ENCODE results near the gene ANKH.

ANKH gene

DNA sequence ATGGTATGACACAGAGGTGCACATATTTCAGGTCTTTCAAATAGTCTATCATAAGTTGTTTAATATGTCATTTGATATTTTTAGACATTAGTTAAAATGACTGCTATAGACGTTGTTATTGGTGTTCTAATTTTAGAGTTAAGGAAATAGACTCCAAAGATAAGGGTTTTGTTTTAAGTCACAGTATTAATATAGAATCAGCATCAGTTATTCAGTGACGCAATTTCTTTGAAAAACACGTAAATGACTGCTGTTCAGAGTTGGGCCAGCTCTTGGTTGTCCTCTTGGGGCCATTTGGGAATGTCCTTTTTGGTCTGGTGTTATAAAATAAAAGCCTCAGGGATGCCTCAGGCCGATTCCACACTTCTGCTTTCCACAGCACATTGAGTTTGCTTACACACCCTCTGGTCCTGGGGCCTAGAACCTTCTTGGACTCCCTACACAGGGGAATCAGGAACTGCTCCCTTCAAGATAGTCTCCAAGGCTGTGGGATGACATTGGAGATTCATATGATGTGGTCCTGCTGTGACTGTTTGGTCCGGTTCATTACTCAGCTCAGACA lies 192.7 kb downstream of the ANKH start:
- no peak for DNase-seq

DNA sequence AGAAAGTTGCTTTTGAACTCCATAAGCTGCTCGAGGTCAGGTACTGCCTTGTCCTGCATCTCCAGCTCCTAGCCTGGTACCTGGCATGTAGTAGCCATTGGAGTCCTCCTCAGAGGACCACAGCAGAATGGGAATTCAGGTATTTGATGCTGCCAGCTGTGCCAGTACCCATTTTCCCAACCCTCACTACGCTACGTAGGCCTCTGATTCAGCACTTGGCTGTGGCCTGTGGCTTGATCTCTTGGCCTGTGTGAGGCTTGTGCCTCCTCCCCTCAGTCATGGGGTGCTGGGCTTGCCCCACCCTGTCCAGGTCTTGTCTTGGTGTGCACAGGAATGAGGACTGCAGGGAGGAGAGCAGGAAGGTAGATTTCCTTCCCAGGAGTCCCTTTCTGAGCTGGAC lies 195.3 kb downstream of the ANKH start:
- no peak for DNase-seq

DNA sequence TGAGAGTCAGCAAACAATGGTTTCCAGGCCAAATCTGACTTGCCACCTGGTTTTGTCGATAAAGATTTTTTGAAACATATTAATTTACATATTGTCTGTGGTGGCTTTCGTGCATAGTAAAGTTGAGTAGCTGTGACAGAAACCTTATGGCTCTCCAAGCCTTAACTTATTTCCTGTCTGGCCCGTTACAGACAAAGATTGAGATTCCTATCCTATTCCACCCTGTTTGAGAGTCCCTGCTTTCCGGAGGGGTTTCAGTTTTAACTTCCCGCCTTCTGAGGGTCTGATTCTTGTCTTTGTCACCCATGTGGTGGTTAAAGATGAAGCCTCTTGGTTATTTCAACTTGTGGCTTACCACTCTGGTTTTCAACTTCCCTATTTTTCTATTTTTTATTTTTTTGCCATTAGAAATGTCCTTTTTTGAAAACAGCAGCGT lies 195.7 kb downstream of the ANKH start:
- no peak for DNase-seq

DNA sequence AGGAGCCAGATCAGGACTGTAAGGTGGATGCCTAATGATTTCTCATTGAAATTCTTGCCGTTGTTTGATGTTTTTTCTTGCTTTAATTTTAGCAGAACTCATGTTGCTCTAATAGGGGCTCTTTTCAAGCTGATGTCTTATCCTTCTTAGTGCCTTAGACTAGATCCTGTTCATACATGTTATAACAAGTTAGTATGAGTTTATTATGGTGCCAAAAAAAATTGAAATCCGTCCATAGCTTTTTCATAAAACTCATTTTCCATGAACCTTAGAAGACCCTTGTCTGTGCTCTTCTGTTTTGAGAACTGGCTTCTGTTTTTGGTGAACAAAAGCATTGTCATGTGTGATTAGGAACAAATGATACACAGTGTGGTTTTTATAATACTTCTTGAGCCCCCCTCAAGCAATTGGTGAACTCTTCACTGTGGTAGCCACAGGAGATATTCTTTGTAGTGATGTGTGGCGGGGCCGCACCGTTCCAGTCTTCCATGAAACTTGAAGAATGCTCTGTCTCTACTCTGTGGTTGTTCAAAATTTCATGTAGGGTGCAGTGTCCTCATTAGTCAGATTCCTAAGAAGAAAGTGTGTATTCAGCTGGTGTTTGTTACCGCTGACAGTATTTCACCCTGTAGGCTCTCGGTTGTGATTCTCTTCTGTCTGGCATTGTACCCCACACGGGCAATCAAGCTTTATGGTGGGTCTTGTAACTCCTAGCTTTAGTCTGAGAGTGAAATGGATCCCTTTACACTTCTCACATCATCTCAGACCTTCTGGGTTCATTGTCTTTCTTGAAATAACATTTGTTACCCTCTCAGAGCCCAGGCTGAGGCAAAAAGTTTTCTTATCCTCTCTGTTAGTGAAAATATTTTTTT lies 196.4 kb downstream of the ANKH start:
- no peak for DNase-seq

DNA sequence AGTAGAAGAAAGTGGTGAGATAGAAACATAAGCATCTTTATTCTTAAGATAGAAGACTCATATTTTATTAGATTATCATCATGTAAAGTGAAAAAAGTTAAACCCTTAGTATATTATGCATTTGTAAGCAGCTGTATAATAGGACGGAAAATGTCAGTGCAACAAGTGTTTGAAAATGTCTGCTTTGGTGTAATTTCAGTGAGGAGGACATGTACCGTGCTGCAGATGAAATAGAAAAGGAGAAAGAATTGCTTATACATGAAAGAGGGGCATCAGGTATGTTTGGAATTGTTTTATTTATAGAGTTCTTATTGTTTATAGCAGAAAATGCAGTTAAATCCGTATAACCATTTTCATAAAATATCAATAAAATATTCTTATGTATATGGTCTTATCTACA lies 198.1 kb downstream of the ANKH start:
- DNase-seq, result no peak

DNA sequence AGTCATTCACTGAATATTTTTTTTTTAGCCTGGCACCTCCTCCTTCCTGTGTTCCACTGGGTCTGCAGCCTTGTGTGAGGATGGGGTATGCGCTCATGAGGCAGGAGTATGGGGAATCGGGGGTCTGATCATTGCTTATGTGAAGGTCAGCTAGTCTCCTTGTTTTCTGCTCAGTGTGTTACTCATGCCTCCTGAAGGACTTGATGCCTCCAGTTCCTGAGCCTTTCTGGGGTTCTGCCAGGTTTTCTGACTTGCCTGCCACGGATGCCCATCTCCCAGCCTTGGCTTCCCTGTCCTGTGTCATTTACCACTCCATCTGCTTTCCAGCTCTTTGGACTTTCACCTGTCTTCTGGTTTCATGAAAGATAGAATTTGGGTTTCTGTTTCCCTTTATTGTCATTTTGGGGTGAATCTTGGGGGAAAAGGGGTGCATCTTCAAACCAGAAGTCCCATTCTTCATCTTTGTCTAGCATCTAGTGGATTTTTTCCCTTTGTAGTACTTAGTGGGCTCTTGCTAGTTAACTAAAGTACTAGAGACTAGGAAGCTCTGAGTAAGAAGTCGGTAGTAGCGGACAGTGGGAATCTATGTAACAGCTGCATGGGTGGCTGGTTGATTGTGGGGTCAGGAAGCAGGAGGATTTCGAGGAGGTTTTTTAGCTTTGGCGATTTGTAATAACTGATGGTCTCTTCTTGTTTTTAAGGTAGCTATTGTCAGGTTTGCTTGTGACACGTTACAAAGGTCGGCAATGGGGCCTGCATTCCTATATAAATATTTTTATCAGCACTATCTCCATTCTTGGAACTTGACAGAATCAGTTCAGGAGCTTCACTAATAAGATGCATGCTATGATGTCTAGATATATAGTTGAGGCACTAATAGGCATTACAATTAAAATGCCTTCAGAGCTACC lies 198.8 kb downstream of the ANKH start:
- DNase-seq, result peak; percentile 15

DNA sequence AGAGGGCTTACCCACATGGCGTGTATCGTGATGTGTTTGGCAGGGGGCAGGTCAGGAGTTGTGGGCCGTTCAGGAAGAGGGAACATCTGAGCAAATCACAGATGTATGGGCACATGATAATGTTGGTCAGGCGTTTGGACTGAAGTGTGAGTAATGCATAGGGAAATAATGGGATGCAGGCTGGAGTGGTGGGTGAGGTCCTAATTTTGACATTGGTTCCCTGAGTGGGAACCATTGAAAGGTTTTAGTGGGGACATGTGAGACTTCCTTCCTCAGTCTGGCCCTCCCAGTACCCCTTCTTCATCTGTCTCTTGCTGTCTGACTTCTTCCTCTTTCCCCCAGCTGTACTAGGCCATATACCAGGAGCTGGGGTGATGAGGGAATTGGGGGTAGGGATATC lies 199.5 kb downstream of the ANKH start:
- DNase-seq, result no peak

DNA sequence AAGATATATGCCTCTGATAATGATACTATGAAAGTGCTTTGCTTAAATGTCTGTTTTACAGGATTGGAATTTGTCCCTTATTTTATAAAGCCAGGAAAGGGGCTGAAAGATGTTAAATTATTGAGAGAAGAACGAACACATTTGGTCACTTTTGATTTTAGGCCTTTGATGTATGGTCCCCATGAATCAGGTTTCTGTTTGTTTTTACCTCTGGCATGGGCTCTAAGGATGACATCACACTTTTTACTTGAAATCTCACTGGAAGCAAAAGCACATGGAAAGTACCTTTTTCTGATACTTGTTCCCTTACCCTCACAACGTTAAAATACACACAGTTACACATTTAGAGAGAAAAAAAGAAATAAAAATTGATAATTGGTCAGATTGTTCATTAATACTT lies 200.2 kb downstream of the ANKH start:
- DNase-seq, result peak; percentile 40

DNA sequence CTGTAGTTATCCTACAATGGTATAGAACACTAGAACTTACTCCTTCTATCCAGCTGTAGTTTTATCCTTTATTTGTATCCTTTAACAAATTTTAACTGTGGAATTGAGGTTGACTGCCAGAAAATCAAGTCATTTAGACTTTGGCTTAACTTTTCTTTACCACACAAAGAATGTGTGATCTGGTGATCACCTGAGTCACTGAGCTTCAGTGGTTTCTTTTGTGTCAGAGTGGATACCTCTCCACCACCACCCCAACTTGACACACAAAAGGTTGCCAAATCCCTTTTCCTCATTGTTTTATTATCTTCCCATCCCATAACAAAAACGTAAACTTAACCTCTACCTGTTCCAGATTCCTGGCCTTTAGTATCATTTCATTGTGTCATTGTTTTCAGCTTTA lies 201.6 kb downstream of the ANKH start:
- DNase-seq, result no peak

DNA sequence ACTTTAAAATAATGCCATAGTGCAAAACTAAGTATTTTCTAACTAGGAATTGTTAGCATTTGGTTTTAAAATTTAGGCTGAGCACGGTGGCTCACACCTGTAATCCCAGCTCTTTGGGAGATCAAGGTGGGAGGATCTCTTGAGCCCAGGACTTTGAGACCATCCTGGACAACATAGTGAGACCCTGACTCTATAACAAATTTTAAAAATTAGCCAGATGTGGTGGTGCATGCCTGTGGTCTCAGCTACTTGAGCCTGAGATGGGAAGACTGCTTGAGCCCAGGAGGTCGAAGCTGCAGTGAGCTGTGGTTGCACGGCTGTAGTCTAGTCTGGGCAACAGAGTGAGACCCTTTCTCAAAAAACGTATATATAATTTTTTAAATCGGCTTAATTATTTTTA lies 202.2 kb downstream of the ANKH start:
- no peak for DNase-seq

DNA sequence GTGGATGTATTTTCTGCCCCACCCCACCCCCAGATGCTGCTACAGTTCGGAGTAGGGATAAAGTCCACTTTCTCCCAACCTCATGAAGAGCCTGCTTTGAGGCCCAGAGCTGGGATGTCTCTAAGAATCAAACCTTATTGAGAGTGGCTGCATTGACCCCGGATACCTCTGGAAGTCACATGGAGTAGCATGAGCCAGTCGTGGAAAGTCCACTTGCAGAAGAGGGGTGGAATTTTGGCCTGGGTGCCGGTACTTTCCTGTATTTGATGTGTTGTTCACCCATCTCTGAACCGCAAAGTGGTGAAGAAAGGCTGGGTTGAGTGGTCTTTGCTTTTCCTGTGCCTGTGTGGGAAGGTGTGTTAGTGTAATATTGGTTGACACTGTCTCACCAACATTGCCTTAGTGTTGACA lies 203.4 kb downstream of the ANKH start:
- DNase-seq, result no peak

DNA sequence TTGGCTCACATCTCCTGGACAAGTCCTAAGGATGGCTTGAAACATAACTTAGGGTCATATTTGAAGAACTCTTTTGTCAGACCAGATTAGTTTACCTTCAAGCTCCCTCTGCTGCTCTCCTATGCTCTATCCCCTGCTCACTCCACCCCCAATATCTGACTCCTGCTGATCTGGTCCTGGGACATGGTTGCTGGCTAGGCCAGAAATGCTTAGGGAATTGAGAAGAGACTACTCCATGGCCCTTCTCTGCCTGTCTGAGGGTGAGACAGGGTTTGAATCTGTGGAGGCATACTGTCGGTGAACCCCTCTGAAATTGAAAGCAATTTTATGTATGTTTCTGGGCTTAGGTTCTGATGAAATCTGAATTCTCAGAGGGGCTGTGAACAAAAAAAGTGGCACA lies 203.8 kb downstream of the ANKH start:
- no peak for DNase-seq

DNA sequence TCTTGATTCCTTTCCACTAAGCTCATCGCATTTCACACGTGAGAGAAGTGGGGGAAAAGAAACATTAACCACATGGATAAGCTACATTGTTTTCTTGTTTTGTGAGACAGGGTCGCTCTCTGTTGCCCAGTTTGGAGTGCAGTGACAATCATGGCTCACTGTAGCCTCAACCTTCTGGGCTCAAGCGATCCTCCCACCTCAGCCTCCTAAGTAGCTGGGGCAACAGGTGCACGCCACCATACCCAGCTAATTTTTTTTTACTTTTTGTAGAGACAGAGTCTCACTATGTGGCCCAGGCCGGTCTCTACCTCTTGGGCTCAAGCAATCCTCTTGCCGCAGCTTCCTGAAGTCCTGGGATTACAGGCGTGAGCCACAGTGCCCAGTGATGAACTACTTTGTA lies 204.3 kb downstream of the ANKH start:
- DNase-seq, result no peak

DNA sequence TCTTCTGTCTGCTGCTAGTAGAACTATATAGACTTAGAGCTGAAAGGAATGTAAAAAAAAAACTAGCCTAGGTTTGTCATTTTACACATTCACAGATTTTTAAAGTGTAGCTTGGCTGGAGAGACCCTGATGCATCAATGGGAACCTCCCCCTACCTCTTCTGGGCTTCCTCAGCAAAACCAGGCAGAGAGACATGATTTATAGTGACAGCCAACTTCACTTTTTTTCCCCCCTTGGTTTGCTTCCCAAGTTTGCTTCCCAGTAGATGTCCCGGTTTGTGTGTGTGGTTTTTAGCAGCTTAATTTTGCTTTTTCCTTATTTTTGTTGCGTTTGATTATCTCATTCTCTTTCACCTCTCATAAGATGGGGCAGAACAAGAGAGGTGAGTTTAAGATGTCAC lies 205.2 kb downstream of the ANKH start:
- DNase-seq, result no peak

DNA sequence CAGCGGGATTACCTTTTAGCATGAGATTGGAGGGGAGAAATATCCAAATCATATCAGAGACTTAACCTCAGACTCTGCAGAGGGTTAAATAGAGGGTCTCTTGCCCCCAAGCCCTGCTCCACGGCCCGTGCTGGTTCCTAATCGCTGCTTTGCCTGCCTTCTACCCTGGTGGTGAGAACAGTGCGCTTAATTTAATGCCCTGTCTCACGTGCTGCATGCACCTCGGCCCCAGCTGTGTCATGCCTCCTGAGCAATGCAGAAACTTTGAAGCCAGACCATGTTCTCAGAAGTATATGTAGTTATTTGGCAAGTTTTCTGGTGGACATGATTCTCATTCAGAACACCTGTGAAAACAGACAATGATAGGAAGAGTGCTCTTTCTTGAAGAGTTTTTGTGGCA lies 205.6 kb downstream of the ANKH start:
- DNase-seq, result peak; percentile 71

DNA sequence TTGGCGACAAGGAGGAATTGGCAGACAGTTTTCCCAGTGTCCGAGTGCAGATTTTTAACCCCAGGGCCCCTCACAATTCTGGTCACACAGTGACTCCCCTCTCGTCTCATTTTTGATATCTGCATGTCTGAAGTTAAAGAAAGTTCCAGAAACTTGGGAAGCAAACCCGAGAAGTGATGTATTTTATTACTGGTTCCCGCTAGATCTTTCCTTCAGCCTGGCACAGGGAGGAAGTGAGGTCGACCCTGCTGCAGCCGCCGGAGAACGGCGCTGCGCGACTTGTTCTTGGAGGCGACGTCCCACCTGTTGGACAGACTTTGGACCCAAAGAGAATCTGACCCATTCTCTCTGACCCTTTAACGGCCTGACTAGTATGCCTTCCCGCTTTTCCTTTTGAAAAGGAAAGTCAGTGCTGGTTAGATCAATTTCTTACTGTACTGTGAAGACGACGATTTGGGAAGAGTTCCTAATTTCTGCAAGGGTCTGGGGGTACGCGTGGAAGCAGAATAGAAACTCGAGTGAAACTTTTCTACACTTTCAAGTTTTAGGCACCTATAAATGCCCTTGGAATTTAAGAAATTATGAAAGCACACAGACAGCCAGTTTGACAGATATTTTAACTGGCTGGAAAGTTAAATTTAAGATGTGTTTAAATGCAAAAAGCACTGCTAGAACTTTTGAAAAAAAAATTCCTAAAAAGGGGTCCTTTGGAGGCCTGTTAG lies 206.3 kb downstream of the ANKH start:
- peak; percentile 73 for DNase-seq

DNA sequence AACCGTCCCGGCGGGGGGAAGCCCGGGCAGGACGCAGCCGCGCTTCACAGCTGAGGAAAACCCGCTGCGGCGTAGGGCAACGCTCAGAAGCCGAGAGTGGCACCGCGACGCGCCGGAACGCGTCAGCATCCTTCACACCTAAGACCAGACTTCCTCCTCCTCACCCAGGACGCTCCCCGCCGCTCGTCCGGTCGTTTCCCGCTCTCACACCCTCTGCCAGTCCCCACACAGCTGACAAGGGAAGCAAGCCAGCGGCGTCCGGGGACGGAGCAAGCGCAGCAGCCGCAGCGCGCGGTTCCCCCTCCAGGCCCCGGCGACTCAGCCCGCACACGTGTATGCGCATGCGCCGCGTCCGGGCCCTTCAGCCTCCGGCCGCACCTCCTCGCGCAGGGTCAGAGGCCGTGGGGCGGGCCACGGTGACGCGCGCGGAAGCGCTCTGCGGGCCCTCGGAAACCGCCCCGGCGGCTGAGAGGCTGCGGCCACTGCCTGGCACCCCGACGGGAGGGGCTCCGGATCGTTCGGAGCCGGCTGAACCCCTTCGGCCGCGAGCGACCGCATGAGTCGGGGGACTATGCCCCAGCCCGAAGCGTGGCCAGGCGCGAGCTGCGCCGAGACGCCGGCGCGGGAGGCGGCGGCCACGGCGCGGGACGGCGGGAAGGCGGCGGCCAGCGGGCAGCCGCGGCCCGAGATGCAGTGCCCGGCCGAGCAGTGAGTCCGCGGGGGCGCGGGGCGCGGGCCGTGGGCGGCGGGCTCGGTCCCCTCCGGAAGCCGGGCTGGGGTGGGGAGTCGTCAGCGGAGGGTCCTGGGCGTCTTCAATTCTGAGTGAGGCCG lies 207.1 kb downstream of the ANKH start, which contains the start of gene OTULIN:
TSS of gene OTULIN (plus strand) at position 449 of the 831 bp plus-strand sequence. CDS start at position 557, 108 bp downstream.
- DNase-seq, result peak; percentile 97

DNA sequence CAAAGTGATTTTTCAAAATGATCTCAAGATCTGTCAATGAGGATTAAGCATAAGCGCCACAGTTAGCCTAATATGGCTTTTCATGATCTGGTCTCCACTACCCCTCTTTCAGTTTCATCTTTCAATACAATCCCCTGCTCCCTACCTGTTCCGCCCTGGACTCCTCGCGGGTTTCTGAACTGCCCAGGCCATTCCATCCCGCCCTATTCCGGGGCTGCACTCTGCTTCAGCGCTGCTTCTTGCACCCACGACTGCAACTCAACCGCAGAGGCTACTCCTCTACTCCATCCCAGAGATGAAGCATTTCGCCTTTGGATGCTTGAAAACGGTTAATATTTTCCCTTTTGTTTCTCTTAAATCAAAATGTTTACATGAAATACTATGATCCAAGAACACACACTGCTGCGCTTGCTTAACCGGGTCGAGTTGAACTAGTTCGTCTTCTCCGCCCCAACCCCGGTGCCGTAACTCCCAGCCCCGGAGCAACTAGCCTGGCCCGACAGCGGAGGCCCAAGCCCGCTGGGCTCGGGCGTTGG lies 207.8 kb downstream of the ANKH start:
- peak; percentile 67 for DNase-seq

DNA sequence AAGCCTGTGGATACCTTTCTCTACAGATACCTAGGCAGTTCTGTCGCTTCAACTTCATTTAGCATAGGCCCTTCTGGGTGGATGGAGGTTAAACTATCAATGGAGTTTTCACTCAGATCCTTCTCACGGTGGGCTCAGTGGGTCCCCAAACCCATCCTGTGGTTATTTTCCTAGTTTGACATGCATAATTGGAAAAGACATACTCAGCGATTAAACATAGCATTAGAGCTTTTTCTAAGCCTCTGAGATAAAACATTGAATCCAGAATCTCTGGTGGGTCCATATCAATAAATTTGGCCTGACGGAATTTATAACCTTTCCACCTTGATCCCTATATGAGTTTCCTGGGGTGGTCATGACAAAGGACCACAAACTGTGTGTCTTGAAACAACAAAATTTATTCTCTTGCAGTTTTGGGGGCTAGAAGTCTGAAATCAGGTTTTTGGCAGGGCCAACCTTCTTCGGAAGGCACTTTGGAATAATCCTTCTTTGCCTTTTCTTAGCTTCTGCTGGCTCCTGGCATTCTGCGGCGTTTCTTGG lies 208.8 kb downstream of the ANKH start:
- no peak for DNase-seq

DNA sequence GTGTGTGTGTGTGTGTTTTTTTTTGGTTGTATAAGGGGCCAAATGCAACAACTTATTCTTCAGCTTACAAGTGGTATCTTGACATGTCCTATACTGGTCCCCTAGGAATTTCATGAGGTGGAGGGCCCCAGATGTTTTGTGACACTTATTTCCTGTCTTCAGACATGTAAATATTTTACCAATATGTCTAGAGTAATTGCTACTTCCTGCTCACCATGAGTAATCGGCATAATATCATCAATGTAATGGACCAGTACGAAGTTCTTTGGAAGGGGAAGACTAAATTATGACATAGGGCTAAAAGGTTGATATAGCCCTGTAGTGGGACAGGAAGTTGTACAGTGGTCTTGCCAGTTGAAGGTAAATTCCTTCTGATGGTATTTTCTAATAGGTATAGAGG lies 210.7 kb downstream of the ANKH start:
- peak; percentile 16 for DNase-seq

All from NCI-H69 (cell line).